ENCODE measurements around the gene LTBP1. TPM values are rescaled to one million over a fixed set of nuclear protein-coding genes. Genes with fewer than 3 reads are reported as not detected.

Gene LTBP1
- total RNA-seq, 1 experiment from 2014 or later = 28.5 TPM

DNA sequence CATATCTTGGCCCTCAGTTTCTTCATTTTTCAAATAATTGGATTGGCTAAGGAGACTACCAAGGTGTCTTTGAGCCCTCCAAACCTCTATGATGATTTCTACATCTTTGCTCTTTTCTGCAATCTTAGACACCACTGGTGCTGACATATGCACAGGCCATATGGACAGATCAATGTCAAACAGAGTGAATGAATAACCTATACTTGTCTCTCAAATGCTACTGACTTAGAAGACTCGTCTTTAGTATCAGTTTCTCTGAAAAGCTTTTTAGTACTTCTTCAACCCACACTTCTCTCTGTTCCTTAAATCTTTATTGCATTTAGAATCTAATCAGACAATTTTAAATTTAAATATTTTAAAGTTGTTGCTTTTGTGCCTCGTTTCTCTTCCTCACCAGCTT, 258.2 kb downstream of the LTBP1 start:
- no peak overlapping the region for H2AFZ ChIP-seq (ENCODE audit: low read length)
- no peak overlapping the region for H3K9ac ChIP-seq (ENCODE audit: extremely low read depth, insufficient read length, low read length)
- no peak overlapping the region for H4K5ac ChIP-seq (ENCODE audit: insufficient read length, low read depth, low read length)
- no peak overlapping the region for H3K4ac ChIP-seq (ENCODE audit: low read depth, low read length)
- no peaks in the 10 kb centered on the region for H3K79me2 ChIP-seq (ENCODE audit: insufficient read depth, low read length)
- no peak overlapping the region for H2BK12ac ChIP-seq (ENCODE audit: insufficient read length, low read depth, low read length)
- no peaks in the 10 kb centered on the region for H3K27me3 ChIP-seq (ENCODE audit: insufficient read depth, low read length)
- H3K27ac Mint-ChIP-seq = no peak overlapping the region
- H2AK5ac ChIP-seq (ENCODE audit: insufficient read length, low read length) = no peak overlapping the region
- H3K4me2 ChIP-seq (ENCODE audit: insufficient read depth, insufficient read length, low read length) = no peak overlapping the region
- H3T11ph ChIP-seq (ENCODE audit: low read length) = no peak overlapping the region
- no peaks in the 10 kb centered on the region for H4K20me1 ChIP-seq (ENCODE audit: control insufficient read depth, insufficient read depth, insufficient read length)
- no peak overlapping the region for H3K56ac ChIP-seq (ENCODE audit: insufficient read length, low read depth, low read length)
- no peaks in the 10 kb centered on the region for H3K4me1 ChIP-seq (ENCODE audit: insufficient read depth, low read length)
- peaks cover 0 to 4% (median 2%) of the 10 kb centered on the region in 3 experiments; a peak in 4 of 7 replicates for H3K36me3 Mint-ChIP-seq (ENCODE audit: insufficient read depth in 1 of 3, low read depth in 3 of 3)
- H2BK15ac ChIP-seq (ENCODE audit: low read depth, low read length) = no peak overlapping the region
- H3K27ac ChIP-seq (ENCODE audit: insufficient read length, low read depth, low read length) = no peak overlapping the region
- no peak for DNase-seq
- TF ChIP-seq, protein P1, sequence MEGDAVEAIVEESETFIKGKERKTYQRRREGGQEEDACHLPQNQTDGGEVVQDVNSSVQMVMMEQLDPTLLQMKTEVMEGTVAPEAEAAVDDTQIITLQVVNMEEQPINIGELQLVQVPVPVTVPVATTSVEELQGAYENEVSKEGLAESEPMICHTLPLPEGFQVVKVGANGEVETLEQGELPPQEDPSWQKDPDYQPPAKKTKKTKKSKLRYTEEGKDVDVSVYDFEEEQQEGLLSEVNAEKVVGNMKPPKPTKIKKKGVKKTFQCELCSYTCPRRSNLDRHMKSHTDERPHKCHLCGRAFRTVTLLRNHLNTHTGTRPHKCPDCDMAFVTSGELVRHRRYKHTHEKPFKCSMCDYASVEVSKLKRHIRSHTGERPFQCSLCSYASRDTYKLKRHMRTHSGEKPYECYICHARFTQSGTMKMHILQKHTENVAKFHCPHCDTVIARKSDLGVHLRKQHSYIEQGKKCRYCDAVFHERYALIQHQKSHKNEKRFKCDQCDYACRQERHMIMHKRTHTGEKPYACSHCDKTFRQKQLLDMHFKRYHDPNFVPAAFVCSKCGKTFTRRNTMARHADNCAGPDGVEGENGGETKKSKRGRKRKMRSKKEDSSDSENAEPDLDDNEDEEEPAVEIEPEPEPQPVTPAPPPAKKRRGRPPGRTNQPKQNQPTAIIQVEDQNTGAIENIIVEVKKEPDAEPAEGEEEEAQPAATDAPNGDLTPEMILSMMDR (conservative IDR thresholded peaks at IDR 0.05) = no peak
- peaks cover 2% of the 10 kb centered on the region in 2 experiments; a peak in 2 of 4 replicates for H3K4me1 Mint-ChIP-seq
- H2BK120ac ChIP-seq (ENCODE audit: low read depth, low read length, poor library complexity, severe bottlenecking) = no peak overlapping the region
- no peak overlapping the region for H2BK5ac ChIP-seq (ENCODE audit: insufficient read length, low read length)
- H3K14ac ChIP-seq (ENCODE audit: insufficient read depth, low read length) = no peak overlapping the region
- H4K91ac ChIP-seq (ENCODE audit: insufficient read length, low read depth, low read length) = no peak overlapping the region
- no peak overlapping the region for H3K23ac ChIP-seq (ENCODE audit: insufficient read length, low read depth, low read length)
- no peak overlapping the region for H3K4me3 Mint-ChIP-seq
- no peak overlapping the region for H3K18ac ChIP-seq (ENCODE audit: insufficient read length, low read depth, low read length)
- no peak overlapping the region for H2BK20ac ChIP-seq (ENCODE audit: low read depth, low read length, poor library complexity, severe bottlenecking)
- no peaks in the 10 kb centered on the region for H3K23me2 ChIP-seq (ENCODE audit: insufficient read length, low read depth, low read length, poor library complexity, severe bottlenecking)
- H3K9me3 ChIP-seq (ENCODE audit: control insufficient read depth, low read depth, low read length) = no peaks in the 10 kb centered on the region
- H3K27me3 Mint-ChIP-seq (ENCODE audit: low read depth) = no peaks in the 10 kb centered on the region
- no peak overlapping the region for H4K8ac ChIP-seq (replicated peaks; ENCODE audit: insufficient read length, low read depth, low read length)
- H3K9me3 Mint-ChIP-seq = no peaks in the 10 kb centered on the region; a peak in 1 of 5 replicates
- WGBS (ENCODE audit: extremely low coverage, insufficient read length, low lambda C conversion rate) = no CpG with 5 or more reads among the region's 2 CpGs
- no peaks in the 10 kb centered on the region for H3K79me1 ChIP-seq (ENCODE audit: insufficient read depth, low read depth, low read length, poor library complexity, severe bottlenecking)
